Left lung (tissue), 10 donors: ENCODE data around the gene PAF1. TPM values are rescaled to one million over a fixed set of nuclear protein-coding genes. Genes with fewer than 3 reads are reported as not detected.

Source experiments
- ATAC-seq: fragments of 200-7000 bp; cut with Tn5 transposase; one replicate; pipeline ENCODE4 v1.9.1; 2020; ENCODE audit warnings: moderate library complexity
- DNase-seq, 4 donors: peaks; one replicate each; pipeline ENCODE4 v3.0.0-alpha.2; 2013 to 2020
- H3K27ac ChIP-seq, 2 donors: fragments of 200-600 bp; sonication (generic) in 1 of 2; one replicate each; pipeline versions ENCODE4 v1.5.0 to v1.8.0; 2020 to 2021
- H3K27me3 ChIP-seq, 2 donors: fragments of 200-600 bp; sonication (generic) in 1 of 2; one replicate each; pipeline versions ENCODE4 v1.5.0 to v1.8.0; 2020 to 2021
- H3K36me3 ChIP-seq, 2 donors: fragments of 200-600 bp; sonication (generic) in 1 of 2; one replicate each; pipeline versions ENCODE4 v1.5.0 to v1.8.0; 2020 to 2021
- H3K4me1 ChIP-seq, 2 donors: fragments of 200-600 bp; one replicate each; pipeline ENCODE4 v1.8.0; 2021
- H3K4me3 ChIP-seq, 2 donors: fragments of 200-600 bp; sonication (generic) in 1 of 2; one replicate each; pipeline versions ENCODE4 v1.5.0 to v1.8.0; 2020 to 2021; ENCODE audit warnings: mild to moderate bottlenecking in 1 of 2
- H3K9me3 ChIP-seq, 2 donors: fragments of 200-600 bp; sonication (generic) in 1 of 2; one replicate each; pipeline versions ENCODE4 v1.5.0 to v1.8.0; 2020 to 2021
- intact Hi-C, 2 donors: fragments of 100-400 bp; cut with DNase I; formaldehyde crosslinking; loops; one replicate each; pipeline versions ENCODE4 v1.11.2 to v1.14.2; 2022
- polyA plus RNA-seq, 6 donors: library from polyadenylated mRNA; unstranded; fragments of 120-200 nt; gene quantifications; one replicate each; pipeline ENCODE4 v1.2.1, GENCODE V29; 2013; ENCODE audit not compliant: insufficient read length in 6 of 6
- total RNA-seq, 2 donors: library from RNA; stranded (reverse); fragmentation: NEBNext Ultra II Directional; extraction: Animal tissue kit (Norgen Biotek cat#: 25700); gene quantifications; one replicate each; pipeline ENCODE4 v1.2.1, GENCODE V29; 2021
- TF ChIP-seq, protein P1 (sequence below), 2 donors: fragments of 200-600 bp; sonication (generic) in 1 of 2; IDR thresholded peaks; one replicate each; pipeline versions ENCODE4 v1.5.0 to v1.8.0; 2021; ENCODE audit warnings: antibody characterized with exemption in 2 of 2
- donor health status: DM: no; HTN: yes; CAD: no.
- donor health status: DM: no; HTN: no; CAD: no.

PAF1 gene
- total and polyA plus RNA-seq, 8 donors, result 31.0 to 70.4 (median 64.9) TPM

DNA sequence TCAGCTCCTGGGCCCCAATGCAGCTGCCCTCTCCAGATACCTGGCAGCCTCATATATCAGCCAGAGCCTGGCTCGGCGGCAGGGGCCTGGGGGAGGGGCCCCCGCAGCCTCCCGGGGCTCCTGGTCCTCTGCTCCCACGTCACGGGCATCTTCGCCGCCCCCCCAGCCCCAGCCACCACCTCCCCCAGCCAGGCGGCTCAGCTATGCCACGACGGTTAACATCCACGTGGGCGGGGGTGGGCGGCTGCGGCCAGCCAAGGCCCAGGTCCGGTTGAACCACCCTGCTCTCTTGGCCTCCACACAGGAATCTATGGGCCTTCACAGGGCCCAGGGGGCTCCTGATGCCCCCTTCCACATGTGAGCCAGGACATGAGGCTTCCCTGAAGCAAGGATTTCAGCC is 34.0 kb upstream of the PAF1 start:
- H3K27me3 ChIP-seq, result no peaks in the 10 kb centered on the region
- DNase-seq, result no peak
- TF ChIP-seq, protein P1, sequence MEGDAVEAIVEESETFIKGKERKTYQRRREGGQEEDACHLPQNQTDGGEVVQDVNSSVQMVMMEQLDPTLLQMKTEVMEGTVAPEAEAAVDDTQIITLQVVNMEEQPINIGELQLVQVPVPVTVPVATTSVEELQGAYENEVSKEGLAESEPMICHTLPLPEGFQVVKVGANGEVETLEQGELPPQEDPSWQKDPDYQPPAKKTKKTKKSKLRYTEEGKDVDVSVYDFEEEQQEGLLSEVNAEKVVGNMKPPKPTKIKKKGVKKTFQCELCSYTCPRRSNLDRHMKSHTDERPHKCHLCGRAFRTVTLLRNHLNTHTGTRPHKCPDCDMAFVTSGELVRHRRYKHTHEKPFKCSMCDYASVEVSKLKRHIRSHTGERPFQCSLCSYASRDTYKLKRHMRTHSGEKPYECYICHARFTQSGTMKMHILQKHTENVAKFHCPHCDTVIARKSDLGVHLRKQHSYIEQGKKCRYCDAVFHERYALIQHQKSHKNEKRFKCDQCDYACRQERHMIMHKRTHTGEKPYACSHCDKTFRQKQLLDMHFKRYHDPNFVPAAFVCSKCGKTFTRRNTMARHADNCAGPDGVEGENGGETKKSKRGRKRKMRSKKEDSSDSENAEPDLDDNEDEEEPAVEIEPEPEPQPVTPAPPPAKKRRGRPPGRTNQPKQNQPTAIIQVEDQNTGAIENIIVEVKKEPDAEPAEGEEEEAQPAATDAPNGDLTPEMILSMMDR (IDR thresholded peaks at IDR 0.05), result no peak

DNA sequence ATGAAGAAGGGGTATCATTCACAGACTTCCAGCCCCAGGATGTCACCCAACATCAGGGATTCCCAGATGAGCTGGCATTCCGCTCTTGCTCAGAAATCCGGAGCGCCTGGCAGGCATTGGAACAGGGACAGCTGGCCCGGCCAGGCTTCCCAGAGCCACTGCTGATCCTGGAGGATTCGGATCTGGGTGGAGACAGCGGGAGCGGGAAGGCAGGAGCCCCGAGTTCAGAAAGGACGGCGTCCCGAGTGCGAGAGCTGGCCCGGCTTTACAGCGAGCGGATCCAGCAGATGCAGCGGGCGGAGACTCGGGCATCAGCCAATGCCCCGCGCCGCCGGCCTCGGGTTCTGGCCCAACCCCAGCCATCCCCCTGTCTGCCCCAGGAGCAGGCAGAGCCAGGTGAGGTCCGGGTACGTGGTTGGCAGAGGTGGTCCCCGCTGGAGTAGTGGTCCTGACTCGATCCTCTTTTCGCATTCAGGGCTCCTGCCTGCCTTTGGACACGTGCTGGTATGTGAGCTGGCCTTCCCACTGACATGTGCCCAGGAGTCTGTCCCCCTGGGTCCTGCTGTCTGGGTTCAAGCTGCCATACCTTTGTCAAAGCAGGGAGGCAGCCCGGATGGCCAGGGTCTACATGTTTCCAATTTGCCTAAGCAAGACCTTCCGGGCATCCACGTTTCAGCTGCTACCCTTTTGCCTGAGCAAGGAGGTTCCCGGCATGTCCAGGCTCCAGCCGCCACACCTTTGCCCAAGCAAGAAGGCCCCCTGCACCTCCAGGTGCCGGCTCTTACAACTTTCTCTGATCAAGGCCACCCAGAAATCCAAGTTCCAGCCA is 32.6 kb upstream of the PAF1 start:
- peaks cover 0 to 62% of the 10 kb centered on the region in 2 donors for H3K36me3 ChIP-seq
- H3K27me3 ChIP-seq, result no peaks in the 10 kb centered on the region
- no peak overlapping the region for H3K27ac ChIP-seq
- H3K4me3 ChIP-seq, result no peak overlapping the region
- no peaks in the 10 kb centered on the region for H3K9me3 ChIP-seq
- TF ChIP-seq, protein P1 (IDR thresholded peaks at IDR 0.05), result no peak
- H3K4me1 ChIP-seq, result peaks cover under 1 to 5% of the 10 kb centered on the region in 2 donors
- DNase-seq (peak in 1 of 4 donors; percentile 76), ATAC-seq (no peak)
- intact Hi-C loops, result no loop called here

More for the DNA sequence above, 34.0 kb upstream of the PAF1 start:
- Histone ChIP-seq H3K27ac (no peak overlapping the region), H3K4me1 (peaks cover 7 to 20% of the 10 kb centered on the region in 2 donors), H3K9me3 (no peaks in the 10 kb centered on the region), H3K4me3 (no peak overlapping the region), H3K36me3 (peaks cover 0 to 50% of the 10 kb centered on the region in 2 donors)
- no peak for ATAC-seq
- intact Hi-C loops, result no loop called here

DNA sequence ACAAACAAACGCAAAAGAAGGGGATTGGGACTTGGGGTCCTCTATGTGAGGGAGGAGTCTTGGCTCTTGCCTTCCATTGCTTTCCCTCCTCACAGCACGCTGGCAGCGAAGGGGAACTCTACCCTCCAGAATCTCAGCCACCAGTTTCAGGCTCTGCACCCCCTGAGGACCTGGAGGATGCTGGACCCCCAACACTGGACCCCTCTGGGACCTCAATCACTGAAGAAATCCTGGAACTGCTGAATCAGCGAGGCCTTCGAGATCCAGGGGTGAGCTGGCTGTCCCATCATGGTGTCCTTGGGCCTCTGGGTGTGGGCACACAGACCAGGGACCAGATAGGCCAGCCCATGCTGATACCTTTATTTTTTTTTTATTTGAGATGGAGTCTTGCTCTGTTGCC is 31.1 kb upstream of the PAF1 start:
- Histone ChIP-seq H3K27ac (no peak overlapping the region), H3K27me3 (no peaks in the 10 kb centered on the region), H3K4me3 (no peak overlapping the region), H3K4me1 (no peaks in the 10 kb centered on the region), H3K9me3 (no peaks in the 10 kb centered on the region), H3K36me3 (peaks cover 0 to 77% of the 10 kb centered on the region in 2 donors)
- TF ChIP-seq, protein P1 (IDR thresholded peaks at IDR 0.05), result no peak
- intact Hi-C loops, result no loop called here
- DNase-seq (no peak), ATAC-seq (no peak)

DNA sequence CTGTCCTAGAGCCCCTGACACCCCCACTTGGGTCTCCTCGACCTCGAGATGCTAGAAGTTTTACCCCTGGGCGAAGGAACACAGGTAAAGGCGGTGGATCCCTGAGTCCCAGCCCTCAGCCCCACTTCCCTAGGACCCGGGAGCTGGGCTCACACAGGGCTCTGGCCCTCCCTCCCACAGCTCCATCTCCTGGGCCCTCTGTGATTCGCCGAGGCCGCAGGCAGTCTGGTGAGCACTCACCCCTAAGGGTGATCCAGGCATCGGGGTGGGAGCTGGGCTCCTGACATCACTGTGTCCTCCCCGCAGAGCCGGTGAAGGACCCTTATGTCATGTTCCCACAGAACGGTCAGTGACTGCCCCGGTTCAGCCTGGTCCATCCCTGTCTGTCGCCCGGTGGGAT is 29.9 kb upstream of the PAF1 start:
- Histone ChIP-seq H3K9me3 (no peaks in the 10 kb centered on the region), H3K27ac (no peak overlapping the region), H3K4me3 (no peak overlapping the region), H3K27me3 (no peaks in the 10 kb centered on the region), H3K4me1 (peaks cover 0 to 9% of the 10 kb centered on the region in 2 donors), H3K36me3 (peaks cover 0 to 80% of the 10 kb centered on the region in 2 donors)
- DNase-seq, result peak in 1 of 4 donors; percentile 61
- TF ChIP-seq, protein P1 (IDR thresholded peaks at IDR 0.05), result no peak
- no peak for ATAC-seq
- intact Hi-C loops, result no loop called here

DNA sequence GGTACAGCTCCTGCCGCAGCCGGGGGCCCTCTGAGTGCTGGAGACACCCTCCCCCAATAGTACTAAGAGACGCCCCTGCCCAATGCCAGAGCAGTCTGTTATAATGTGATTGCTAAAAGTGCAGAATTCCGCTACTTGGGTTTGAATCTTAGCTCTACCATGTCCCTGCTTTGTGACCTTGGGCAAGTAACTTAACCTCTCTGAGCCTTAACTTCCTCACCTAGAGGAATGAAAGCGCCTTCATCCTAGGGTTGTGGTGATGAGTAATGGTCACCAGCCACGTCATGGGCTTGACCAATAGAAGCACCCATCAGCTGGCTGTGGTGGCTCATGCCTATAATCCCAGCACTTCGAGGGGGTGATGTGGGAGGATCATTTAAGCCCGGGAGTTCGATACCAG is 28.1 kb upstream of the PAF1 start:
- no peaks in the 10 kb centered on the region for H3K9me3 ChIP-seq
- H3K27ac ChIP-seq, result no peak overlapping the region
- H3K27me3 ChIP-seq, result no peaks in the 10 kb centered on the region
- peaks cover 0 to 27% of the 10 kb centered on the region in 2 donors for H3K4me1 ChIP-seq
- ATAC-seq, result no peak
- intact Hi-C loops, result no loop called here
- TF ChIP-seq, protein P1 (IDR thresholded peaks at IDR 0.05), result no peak
- H3K36me3 ChIP-seq, result peaks cover 0 to 67% of the 10 kb centered on the region in 2 donors
- DNase-seq, result no peak
- no peak overlapping the region for H3K4me3 ChIP-seq
